IPS-18c (cell line): ENCODE data around the gene MUC5AC.
"Not testable (repeated sequence)": the region's sequence is repeated elsewhere in the genome, so short reads cannot be mapped to it uniquely, and the experiment has no call there.

Source experiments
- H3K4me3 ChIP-seq: 2 replicates; pipeline ENCODE4 v1.7.0; 2013; ENCODE audit warnings: low read depth, mild to moderate bottlenecking, low read length, moderate library complexity; ENCODE audit not compliant: insufficient read depth
- H3K9me3 ChIP-seq: one replicate; pipeline ENCODE4 v1.6.1; 2013; ENCODE audit warnings: mild to moderate bottlenecking, low read length, moderate library complexity; ENCODE audit not compliant: control insufficient read depth, insufficient read depth

The MUC5AC gene

GRCh38 chr11:1165256-1166041 is 7.7 kb downstream of the MUC5AC start:
- Histone ChIP-seq H3K9me3 (peaks cover 2% of the 10 kb centered on the region), H3K4me3 (no peak overlapping the region)

GRCh38 chr11:1167256-1167655 is 9.5 kb downstream of the MUC5AC start:
- Histone ChIP-seq H3K9me3 (peaks cover 2% of the 10 kb centered on the region), H3K4me3 (no peak overlapping the region)

DNA sequence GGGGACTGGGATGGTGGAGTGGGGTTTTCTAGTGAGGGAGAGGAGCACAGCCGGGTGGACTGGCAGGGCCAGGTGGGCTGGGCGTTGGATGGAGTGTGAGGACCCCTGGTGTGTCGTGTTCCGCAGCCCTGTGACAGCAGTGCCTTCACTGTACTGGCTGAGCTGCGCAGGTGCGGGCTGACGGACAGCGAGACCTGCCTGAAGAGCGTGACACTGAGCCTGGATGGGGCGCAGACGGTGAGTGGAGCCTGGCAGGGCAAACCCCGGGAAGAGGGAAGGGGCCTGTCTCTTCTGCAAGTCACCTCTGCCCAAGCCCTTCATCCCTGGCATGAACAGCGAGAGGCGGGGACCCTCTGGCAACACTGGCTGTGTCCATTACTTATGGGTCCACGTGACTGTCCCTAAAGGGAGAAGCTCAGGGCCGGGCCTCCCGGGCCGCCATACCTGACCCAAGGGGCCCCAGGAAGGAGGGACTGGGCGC is 10.0 kb downstream of the MUC5AC start:
- H3K9me3 ChIP-seq, result peaks cover 2% of the 10 kb centered on the region
- H3K4me3 ChIP-seq, result no peak overlapping the region

GRCh38 chr11:1168256-1168655 is 10.5 kb downstream of the MUC5AC start:
- H3K4me3 ChIP-seq, result no peak overlapping the region
- peaks cover 2% of the 10 kb centered on the region for H3K9me3 ChIP-seq

GRCh38 chr11:1168721-1169161 is 11.0 kb downstream of the MUC5AC start:
- H3K9me3 ChIP-seq, result peaks cover 2% of the 10 kb centered on the region
- no peak overlapping the region for H3K4me3 ChIP-seq

GRCh38 chr11:1171223-1171984 is 13.7 kb downstream of the MUC5AC start:
- H3K4me3 ChIP-seq, result no peak overlapping the region

DNA sequence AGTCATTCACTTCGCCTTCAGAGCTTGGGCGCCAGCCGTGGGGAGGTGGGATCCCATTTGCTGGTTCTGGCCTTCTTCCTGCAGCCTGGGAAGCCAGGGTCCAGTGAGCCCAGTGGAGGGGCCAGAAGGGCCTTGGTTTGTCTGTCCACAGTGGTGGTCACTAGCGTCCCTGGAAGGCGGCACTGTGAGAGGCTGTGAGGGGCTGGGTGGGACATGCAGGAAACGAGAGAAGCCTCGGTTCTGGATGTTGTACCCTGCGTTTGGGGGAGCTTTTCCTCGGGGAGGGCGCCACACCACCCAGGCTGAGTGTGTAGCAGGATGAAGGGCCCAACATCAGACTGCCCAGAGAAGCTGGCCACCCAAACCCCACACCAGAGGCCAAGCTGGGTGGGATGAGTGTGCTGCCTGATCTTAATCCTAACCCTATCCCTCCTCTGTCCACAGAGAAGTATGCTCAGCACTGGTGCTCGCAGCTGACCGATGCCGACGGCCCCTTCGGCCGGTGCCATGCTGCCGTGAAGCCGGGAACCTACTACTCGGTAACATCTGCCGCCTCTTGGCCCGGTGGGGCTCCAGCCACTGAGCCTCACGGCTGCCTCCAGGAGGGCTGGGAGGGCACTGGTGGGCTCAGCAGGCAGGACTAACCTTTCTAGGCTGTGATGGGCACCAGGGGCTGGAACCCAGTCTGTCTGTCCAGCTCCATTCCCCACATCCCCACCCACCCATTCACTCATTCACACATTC is 14.4 kb downstream of the MUC5AC start:
- H3K9me3 ChIP-seq, result peaks cover 2% of the 10 kb centered on the region
- H3K4me3 ChIP-seq, result no peak overlapping the region

More at GRCh38 chr11:1171223-1171984, 13.7 kb downstream of the MUC5AC start:
- H3K9me3 ChIP-seq, result peaks cover 2% of the 10 kb centered on the region

- H3K4me3 ChIP-seq, result no peak overlapping the region
- peaks cover 2% of the 10 kb centered on the region for H3K9me3 ChIP-seq
Measured at GRCh38 chr11:1172729-1173117, 15.0 kb downstream of the MUC5AC start.

DNA sequence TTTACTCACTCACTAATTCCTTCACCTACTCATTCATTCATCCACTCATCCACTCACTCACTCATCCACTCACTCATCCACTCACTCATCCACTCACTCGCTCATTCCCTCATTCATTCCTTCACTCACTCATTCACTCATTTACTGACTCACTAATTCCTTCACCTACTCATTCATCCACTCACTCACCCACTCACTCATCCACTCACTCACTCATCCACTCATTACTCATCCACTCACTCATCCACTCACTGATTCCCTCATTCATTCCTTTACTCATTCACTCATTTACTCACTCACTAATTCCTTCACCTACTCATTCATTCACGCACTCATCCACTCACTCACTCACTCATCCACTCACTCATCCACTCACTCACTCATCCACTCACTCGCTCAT is 15.6 kb downstream of the MUC5AC start:
- H3K4me3 ChIP-seq, H3K9me3 ChIP-seq: not testable (repeated sequence)

DNA sequence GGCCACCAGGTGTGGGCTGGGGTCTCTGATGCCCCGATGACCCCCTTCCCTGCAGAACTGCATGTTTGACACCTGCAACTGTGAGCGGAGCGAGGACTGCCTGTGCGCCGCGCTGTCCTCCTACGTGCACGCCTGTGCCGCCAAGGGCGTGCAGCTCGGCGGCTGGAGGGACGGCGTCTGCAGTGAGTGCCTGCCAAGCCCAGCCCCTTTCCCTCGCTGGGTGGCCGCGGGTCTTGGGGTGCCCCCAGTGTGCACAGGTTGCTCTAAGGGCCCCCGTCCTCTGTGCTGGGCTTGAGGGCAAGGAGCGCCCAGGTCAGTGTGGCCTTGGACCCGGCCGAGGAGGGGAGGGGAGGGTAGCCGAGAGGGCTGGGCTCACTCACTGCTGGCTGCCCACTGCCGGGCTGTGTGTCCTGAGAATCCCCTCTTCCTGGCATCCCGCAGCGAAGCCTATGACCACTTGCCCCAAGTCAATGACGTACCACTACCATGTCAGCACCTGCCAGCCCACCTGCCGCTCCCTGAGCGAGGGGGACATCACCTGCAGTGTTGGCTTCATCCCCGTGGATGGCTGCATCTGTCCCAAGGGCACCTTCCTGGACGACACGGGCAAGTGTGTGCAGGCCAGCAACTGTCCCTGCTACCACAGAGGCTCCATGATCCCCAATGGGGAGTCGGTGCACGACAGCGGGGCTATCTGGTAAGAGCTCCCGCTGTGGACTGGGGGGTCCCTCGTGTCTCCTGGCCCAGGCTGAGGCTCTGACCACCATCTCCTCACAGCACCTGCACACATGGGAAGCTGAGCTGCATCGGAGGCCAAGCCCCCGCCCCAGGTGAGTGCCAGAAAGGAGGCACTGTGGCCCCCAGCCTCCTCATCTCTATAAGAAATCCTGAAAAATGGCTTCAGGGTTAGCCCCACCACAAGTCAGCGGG is 17.0 kb downstream of the MUC5AC start:
- no peaks in the 10 kb centered on the region for H3K9me3 ChIP-seq

GRCh38 chr11:1175461-1176223 is 17.9 kb downstream of the MUC5AC start:
- H3K4me3 ChIP-seq, result no peak overlapping the region
- no peaks in the 10 kb centered on the region for H3K9me3 ChIP-seq

More for the DNA sequence above, 17.0 kb downstream of the MUC5AC start:
- H3K4me3 ChIP-seq, result no peak overlapping the region

- Histone ChIP-seq H3K9me3 (no peaks in the 10 kb centered on the region), H3K4me3 (no peak overlapping the region)
Measured at GRCh38 chr11:1176224-1177019, 18.7 kb downstream of the MUC5AC start.

- H3K4me3 ChIP-seq, result no peak overlapping the region
- H3K9me3 ChIP-seq, result no peaks in the 10 kb centered on the region
Measured at GRCh38 chr11:1177020-1177770, 19.4 kb downstream of the MUC5AC start.

DNA sequence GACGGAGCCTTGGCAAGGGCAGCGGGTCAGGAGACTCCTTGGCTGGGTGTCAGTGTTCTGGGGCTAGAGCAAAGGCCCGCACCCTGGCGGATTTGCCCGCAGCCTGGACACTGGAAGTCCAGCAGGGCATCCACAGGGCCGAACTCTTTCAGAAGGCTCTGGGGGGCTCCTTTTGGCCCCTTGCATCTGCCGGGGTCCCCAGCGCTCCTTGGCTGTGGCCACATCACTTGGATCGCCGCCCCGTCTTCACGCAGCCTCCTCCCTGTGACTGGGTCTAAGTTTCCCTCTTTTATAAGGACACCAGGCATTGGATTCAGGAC is 20.0 kb downstream of the MUC5AC start:
- H3K4me3 ChIP-seq, result no peak overlapping the region
- H3K9me3 ChIP-seq, result no peaks in the 10 kb centered on the region
